Mammary microvascular endothelial cell (primary cell): ENCODE measurements around the gene BAIAP2L2. TPM values are rescaled to one million over a fixed set of nuclear protein-coding genes. Genes with fewer than 3 reads are reported as not detected.

Source experiments
- total RNA-seq: library from RNA; depleted of rRNA; stranded (reverse); fragments of >200 nt; gene quantifications from 2 replicates; pipeline ENCODE4 v1.2.3, GENCODE V29; 2015

BAIAP2L2 gene, protein sequence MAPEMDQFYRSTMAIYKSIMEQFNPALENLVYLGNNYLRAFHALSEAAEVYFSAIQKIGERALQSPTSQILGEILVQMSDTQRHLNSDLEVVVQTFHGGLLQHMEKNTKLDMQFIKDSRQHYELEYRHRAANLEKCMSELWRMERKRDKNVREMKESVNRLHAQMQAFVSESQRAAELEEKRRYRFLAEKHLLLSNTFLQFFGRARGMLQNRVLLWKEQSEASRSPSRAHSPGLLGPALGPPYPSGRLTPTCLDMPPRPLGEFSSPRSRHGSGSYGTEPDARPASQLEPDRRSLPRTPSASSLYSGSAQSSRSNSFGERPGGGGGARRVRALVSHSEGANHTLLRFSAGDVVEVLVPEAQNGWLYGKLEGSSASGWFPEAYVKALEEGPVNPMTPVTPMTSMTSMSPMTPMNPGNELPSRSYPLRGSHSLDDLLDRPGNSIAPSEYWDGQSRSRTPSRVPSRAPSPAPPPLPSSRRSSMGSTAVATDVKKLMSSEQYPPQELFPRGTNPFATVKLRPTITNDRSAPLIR
- 0.07 and 0.54 TPM in 2 replicates for total RNA-seq

DNA sequence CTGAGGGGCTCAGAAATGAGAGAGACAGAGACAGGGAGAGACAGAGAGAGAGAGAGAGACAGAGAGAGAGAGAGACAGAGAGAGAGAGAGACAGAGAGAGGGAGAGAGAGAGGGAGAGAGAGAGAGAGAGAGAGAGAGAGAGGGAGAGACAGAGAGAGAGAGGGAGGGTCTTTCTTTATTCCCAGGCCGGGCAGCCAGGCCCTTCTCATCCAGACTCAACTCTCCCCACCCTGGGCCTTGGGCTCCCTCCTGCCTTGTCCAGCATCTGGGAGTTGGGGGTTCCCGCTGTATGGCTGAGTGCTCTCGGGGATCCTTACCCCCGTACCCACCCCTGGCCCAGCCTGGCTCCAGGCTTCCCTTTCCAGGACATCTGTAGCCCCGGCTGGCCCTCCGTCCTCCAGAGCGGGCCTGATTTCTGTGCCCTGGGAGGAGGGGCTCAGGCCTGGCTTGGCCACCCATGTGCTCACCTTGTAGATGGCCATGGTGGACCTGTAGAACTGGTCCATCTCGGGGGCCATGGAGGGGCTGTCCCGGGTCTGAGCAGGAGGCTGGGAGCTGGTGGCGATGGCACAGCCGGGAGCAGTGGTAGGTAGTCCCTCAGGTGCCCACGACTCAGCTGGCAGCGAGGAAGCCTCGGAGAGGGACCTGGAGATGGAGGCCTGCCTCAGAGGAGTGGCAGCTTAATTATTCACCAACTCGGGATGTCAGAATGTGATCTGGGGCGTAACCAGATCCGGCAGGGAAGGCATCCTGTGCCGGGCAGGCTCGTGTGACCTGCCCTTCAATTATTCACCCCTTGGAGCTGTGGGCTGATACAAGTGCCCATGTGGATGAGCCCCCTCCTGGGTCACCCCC lies at the start of gene BAIAP2L2:
TSS of gene BAIAP2L2 (minus strand) at position 677 of the 855 bp plus-strand sequence. CDS start at position 518, 159 bp downstream.

GRCh38 chr22:38083931-38084631 lies 26.4 kb downstream of the BAIAP2L2 start, which contains the start of gene SLC16A8:
SLC16A8 (minus strand) TSS chr22:38084184; CDS start chr22:38082873, 1,311 bp downstream.

GRCh38 chr22:38056969-38057891 lies 53.3 kb downstream of the BAIAP2L2 start, which contains the start of gene PICK1:
PICK1 (plus strand) TSS chr22:38057404; CDS start chr22:38057810, 406 bp downstream.

Other genes starting within 250 kb of the BAIAP2L2 start
- 58.0 and 62.5 TPM in 2 replicates for gene MICALL1, start 204.4 kb downstream of the BAIAP2L2 start, total RNA-seq
- 0.44 TPM in 1 of 2 replicates, not detected in the other for gene C22orf23, start 157.1 kb downstream of the BAIAP2L2 start, total RNA-seq
- 107 and 108 TPM in 2 replicates for gene POLR2F, start 157.0 kb downstream of the BAIAP2L2 start, total RNA-seq
- gene SOX10, start 126.1 kb downstream of the BAIAP2L2 start, total RNA-seq, result not detected in 2 replicates
- 12.8 and 17.2 TPM in 2 replicates for gene PICK1, start 53.3 kb downstream of the BAIAP2L2 start, total RNA-seq
- not detected in 2 replicates for gene SLC16A8, start 26.5 kb downstream of the BAIAP2L2 start, total RNA-seq
- 2.5 and 11.9 TPM in 2 replicates for gene PLA2G6, start 71.1 kb upstream of the BAIAP2L2 start, total RNA-seq
- 65.2 and 94.1 TPM in 2 replicates for gene MAFF, start 91.3 kb upstream of the BAIAP2L2 start, total RNA-seq
- 64.6 and 65.5 TPM in 2 replicates for gene TMEM184B, start 162.3 kb upstream of the BAIAP2L2 start, total RNA-seq
- 95.7 and 133 TPM in 2 replicates for gene CSNK1E, start 206.7 kb upstream of the BAIAP2L2 start, total RNA-seq